Activated gamma-delta T cell treated with anti-CD3 and anti-CD28 coated beads, Interleukin-2, amount 50 U/mL, for 16 hours (primary cell): Measurements from ENCODE around the gene CCDC136.

ENCODE experiments used
- DNase-seq: peaks from one replicate; pipeline ENCODE4 v3.0.0-alpha.2; 2020; ENCODE audit warnings: low read depth

Gene CCDC136

DNA sequence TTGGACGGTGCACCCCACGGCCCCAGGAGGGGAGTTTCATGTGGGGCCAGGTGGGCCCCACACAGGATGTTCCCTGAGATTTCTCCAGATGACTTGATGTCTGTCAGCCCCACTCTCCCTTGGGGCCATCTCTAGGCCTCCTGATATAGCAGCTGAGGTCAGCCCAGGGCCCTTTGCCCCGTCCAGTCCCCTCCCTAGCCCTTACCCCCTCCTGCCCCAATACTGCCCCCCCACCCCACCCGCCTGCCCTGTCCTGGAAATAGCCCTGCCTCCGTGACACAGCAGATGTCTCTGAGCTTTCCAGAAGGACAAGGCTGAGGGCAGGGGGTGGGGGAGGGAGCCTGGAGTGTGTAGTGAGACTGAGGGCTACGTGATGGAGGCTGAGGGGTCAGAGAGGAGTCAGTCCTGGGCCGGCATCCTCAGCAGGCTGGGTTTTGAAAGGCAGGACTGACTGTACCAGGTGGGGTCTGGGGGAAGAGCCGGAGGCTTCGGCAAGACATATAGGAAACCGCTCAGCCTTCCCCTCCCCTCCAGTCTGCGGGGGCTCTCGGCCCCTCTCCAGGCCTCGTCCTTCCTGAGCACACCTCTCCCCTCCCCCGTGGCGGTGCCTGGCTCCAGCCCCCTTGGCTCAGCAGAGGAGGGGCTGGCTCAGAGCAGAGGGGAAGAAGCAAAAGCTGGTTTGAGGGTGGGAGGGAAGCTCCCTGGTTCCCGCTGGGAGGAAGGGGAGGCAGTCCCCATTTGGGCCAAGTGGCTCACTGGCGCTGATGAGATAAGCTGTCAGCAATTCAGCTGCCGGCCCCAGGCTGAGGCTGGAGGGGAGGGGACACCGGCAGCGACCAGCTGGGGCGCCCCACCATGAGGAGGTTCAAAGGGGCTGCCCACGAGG lies 40.5 kb downstream of the CCDC136 start:
- no peak for DNase-seq

DNA sequence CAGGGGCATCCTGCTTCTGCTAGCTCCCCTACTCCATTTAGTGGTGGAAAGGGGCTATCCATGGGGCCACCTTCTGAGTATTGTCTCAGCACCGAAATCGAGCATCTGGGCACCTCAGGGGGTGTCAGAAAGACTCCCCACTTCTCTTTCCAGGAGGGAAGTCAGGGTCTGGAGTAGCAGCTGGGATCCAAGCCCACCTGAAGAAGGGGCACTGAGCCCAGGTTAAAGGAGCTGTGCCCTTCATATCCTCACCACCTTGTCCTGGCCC lies 41.0 kb downstream of the CCDC136 start:
- DNase-seq, result no peak

DNA sequence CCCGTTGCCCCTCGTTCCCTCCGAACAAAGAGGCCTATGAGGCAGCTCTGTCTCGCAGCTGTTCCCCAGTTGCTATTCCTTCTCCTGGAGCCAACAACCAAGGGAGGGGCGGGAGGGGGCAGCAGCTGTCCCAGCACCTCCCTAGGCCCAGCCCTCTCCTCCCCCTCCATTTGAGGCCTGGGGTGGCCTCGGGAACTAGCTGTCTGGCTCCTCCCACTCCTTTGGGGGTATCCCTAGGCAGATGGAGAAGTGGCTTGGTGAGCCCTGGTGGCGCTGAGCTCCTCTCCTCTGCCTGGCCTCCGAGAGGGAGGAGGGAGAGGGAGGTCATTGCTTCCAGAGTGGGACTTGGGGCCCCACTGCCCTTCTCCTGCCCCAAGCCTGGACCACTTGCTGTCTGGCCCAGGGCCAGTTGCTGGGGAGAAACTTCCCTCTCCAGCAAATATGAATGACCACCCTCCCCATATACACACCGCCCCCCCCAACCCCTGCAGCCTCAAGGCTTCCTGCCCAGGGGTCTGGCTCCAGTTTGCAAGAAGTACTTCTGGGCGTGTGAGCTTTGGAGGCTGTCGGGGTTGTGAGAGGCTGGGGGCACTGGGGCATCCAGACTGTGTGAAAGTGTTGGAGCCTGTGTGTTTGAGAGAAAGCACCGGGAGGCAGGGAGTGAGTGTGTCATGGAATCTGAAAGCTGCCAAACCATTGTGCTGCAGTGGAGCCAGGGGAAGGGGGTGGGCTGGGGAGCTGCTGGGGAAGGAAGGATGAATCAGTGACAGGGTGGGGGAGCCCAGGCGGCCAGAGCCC lies 41.6 kb downstream of the CCDC136 start:
- DNase-seq, result no peak

DNA sequence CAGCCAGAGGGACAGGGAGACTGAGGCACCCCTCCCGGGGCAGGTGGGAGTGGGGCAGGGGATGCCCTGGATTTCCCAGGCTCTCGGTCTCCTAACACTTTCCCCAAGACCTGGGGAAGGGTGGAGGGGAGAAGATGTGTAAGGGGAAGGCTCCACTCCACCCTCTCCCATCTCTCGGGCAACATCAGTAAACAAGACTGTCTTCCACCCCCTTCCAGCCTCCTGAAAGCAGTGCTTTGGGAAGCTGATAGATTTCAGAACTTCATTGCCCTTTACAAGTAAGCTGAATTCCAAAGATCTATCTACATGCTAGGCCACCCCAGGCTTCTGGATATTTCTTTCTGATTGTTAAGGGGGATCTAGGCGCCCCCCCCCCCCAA lies 42.2 kb downstream of the CCDC136 start:
- DNase-seq, result no peak

DNA sequence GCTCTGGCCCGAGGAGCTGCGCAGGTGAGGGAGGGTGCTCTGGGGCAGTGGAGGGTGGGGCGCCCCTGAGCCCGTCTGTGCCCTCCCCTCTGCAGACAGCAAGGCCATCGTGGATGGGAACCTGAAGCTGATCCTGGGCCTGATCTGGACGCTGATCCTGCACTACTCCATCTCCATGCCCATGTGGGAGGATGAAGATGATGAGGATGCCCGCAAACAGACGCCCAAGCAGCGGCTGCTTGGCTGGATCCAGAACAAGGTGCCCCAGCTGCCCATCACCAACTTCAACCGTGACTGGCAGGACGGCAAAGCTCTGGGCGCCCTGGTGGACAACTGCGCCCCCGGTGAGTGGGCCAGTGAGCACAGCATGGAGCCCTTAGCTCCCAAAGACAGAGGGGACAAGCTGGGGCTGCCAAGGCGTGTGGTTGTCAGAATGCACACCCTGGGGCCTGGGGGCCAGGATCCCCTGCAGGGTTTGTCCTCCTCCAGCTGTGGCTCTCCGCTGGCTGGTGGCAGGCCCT lies 43.5 kb downstream of the CCDC136 start:
- no peak for DNase-seq

DNA sequence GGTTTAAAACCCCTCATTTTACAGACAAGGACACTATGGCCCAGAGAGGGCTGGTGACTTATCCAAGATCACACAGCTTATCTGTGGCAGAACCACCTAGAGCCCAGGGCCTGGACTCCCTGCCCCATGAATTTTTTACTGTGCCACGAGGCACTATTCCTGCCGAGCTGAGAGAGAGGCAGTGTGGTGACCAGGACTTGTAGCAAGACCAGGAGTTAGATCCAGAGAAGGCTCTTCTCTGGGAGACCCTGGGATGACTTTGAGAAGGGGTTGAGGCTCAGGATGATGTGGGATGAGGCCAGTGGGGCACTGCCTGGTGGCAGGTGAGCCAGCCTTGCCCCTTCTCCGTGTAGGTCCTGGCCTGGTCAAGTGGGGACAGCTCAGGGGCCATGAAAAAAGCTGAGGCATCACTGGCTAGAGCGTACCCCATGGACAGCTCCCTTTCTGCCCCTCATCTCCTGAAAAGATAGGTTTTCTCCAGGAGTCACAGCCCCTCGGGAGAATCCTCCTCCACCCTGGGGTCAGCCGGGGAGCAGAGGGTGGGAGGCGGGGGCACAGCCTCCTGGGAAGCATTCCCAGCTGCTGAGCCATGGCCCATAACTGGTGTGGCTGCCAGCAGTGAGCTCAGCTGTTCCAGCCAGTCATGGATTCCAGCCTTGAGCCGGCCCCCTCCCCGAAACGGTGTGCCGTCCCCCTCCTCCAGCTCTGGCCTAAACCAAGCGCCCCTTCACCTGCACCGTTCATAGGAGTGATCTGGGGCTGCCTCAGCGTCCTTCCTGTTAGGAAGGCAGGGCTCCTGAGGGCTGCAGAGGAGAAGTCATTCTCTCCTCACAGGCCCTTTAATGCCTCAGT lies 44.2 kb downstream of the CCDC136 start:
- DNase-seq, result no peak

DNA sequence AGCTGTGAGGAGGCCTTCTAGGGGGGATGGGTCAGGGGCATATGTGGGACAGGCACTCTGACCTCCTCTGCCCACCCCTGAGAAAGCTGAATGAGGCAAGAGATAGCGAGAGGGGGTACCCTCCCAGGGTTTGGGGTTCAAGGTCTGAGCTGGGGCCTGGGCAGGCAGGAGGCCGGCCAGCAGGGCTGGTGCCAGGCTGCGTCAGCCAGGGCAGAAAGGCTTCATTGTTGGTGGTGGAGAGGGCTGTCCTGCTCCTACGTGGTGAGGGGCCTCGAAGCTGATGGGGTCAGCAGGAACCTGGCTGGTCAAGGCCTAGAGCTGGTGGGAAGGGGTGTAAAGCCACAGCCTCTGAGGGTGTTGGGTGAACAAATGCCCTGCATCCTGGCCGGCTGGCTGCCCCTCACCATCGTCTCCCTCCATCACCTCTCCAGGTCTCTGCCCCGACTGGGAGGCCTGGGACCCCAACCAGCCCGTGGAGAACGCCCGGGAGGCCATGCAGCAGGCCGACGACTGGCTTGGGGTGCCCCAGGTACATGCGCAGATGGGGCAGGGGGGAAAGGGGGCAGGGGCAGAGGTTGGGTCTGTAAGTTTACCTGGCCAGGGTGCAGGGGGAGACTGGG lies 45.1 kb downstream of the CCDC136 start:
- no peak for DNase-seq

DNA sequence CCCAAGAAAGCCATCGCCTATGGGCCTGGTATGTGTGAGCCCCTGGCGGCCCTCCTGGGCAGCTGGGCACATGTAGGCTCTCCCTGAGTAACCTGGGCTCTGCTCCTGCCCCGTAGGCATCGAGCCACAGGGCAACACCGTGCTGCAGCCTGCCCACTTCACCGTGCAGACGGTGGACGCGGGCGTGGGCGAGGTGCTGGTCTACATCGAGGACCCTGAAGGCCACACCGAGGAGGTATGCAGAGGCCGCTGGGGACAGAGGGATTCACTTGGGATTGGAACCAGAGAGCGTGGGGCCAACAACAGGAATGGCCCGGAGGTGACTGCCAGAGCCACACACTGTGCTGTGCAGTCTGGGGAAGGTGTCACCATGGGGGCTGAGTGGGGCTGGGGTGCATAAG lies 45.8 kb downstream of the CCDC136 start:
- DNase-seq, result no peak

DNA sequence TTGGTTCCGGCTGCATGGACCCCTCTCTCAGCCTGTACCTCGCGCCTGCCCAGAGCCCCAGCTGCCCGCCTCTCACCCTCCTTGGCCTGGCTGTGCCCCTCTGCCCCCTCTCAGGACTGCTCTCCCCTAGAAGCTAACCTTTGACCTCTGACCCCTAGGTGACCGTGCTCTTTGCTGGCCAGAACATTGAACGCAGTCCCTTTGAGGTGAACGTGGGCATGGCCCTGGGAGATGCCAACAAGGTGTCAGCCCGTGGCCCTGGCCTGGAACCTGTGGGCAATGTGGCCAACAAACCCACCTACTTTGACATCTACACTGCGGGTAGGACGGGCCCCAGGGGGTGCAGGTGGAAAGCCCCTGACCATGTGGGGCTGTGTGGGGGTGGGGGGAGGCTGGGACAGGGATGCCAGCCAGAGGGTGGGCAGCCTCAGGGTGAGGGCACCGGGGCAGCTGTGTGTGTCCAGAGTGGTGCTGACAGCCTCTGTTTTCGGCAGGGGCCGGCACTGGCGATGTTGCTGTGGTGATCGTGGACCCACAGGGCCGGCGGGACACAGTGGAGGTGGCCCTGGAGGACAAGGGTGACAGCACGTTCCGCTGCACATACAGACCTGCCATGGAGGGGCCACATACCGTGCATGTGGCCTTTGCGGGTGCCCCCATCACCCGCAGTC lies 46.5 kb downstream of the CCDC136 start:
- DNase-seq, result no peak

DNA sequence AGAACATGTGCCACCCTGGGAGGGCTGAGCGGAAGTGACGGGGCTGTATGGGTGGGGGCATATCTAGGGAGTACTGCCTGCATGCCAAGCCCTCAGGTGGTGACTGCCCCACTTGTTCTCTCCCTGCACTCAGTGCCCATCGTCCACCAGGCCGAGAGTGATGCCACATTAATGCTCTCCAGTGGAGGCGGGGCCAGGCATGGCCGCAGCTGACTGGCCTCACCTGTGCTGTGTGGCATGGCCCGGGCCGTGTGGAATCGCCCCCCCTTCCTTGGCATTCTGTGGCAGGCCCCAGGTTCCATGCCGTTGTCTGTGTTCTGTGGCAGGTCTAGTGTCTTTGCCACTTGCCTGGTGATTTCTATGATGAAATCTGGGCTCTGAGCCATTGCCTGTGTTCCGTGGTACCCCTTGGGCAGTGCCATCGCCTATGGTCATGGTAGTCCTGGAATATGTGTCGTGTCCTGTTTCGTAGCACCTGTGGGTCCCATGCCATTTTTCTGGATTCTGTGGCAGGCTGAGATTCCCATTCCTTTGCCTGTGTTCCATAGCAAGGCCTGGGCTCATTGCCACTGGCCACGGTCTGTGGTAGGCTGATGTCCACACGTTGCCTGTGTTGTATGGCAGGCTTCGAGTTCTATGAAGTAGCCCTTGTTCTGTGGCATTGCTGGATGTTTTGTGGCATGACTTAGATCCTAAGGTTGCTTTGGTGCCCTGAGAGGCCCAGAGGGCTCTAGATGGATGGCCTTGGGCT lies 47.4 kb downstream of the CCDC136 start:
- no peak for DNase-seq

DNA sequence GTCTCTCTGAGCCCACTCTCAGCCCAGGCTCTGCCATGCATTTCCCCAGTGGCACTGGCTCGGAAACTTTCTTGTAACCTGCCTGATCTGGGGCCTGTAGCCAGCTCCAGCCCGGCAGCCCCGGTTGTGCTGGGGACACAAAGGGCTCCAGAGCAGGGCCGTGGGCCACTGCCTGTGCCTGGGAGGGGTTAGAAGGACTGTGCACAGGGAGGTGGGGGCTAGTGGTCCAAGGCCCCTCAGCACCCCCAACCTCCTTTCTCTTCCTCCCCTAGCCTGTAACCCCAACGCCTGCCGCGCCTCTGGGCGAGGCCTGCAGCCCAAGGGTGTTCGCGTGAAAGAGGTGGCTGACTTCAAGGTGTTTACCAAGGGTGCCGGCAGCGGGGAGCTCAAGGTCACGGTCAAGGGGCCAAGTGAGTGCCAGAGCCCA lies 48.0 kb downstream of the CCDC136 start:
- no peak for DNase-seq

DNA sequence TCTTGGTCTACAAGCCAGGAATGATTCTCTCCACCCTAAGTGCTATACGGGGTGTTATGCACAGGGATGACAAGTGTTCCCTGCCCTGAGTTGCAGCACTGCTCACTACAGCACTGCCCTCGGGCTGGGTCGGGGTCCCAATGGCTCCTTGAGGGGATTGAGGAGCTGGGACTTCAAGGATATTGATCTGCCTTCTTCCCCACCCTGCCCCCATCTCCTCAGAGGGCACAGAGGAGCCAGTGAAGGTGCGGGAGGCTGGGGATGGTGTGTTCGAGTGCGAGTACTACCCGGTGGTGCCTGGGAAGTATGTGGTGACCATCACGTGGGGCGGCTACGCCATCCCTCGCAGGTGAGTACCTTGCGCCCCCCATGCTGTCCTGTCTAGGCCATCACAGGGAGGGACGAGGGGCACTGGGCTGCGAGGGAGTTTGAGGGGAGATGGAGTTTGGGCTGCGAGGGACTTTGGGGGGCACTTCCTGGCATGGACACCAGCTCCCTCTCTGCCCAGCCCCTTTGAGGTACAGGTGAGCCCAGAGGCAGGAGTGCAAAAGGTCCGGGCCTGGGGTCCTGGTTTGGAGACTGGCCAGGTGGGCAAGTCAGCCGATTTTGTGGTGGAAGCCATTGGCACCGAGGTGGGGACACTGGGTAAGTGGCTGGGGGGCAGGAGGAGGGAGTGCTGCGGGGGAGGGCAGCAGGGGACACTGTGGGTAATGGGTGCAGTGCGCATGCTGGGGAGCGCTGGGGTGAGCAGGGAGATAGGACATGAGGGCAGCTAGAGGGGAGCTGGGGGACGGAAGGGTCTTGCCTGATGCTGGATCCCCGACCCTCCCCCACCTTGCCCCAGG lies 48.8 kb downstream of the CCDC136 start:
- DNase-seq, result no peak

DNA sequence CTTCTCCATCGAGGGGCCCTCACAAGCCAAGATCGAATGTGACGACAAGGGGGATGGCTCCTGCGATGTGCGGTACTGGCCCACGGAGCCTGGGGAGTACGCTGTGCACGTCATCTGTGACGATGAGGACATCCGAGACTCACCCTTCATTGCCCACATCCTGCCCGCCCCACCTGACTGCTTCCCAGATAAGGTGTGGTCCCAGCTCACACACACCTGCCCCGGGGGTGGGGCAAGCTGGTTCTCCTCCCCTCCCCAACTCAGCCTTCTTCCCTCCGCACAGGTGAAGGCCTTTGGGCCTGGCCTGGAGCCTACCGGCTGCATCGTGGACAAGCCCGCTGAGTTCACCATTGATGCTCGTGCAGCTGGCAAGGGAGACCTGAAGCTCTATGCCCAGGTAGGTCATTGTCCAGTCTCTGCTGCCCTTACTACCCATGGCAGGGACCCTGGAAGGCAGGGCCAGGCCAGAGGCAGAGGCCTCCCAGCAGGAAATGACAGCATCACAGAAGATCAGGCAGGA lies 49.5 kb downstream of the CCDC136 start:
- no peak for DNase-seq

DNA sequence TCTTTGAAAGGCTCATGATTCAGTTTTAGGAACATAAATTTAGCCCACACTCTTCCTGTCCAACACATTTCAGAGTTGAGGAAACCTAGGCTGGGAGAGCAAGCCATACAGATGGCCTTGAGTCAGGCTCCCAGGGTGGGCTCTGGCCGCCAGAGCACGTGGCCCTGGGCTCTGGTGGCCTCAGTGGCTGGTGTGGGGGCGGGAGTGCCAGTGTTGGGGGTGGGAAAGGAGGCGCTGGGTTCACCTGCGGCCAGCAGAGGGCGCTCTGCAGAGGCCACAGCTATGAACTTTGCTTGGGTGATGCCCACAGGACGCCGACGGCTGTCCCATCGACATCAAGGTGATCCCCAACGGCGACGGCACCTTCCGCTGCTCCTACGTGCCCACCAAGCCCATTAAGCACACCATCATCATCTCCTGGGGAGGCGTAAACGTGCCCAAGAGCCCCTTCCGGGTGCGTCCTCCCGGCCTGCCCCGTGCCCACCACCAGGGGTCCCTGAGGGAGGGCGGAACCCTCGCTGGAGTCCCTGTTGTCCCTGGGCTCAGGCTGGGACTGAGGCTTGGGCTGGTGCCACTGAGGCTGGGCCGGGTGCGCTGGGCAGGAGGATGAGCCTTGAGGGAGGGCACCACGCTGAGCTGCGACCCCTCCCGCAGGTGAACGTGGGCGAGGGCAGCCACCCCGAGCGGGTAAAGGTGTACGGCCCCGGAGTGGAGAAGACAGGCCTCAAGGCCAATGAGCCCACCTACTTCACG lies 50.3 kb downstream of the CCDC136 start:
- DNase-seq, result peak; percentile 32

DNA sequence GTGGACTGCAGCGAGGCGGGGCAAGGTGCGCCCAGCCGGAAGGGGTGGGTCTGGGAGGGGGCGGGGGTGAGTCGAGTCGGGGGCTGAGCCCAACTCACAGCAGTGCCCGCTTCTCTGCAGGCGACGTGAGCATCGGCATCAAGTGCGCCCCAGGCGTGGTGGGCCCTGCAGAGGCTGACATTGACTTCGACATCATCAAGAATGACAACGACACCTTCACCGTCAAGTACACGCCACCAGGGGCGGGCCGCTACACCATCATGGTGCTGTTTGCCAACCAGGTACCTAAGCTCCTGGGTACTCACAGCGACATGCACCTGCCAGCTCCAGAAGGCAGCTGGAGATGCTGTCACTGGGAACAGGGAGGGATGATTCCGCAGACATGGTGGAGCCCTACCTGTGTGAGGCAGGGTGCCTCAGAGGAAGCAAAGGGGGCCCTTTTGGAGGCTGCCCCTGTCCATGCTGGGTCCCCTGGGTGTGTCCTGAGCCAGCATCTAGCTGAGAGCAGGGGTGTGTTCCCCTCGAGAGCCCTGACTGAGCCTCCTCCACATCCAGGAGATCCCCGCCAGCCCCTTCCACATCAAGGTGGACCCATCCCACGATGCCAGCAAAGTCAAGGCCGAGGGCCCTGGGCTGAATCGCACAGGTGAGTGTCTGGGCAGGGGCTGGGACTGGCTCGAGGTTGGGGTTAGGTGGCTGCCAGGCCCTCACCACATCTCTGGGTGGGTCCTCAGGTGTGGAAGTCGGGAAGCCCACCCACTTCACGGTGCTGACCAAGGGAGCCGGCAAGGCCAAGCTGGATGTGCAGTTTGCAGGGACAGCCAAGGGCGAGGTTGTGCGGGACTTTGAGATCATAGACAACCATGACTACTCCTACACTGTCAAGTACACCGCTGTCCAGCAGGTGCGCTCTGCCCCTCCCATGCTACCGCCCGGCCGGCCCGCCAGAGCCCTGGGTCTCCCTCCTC lies 51.2 kb downstream of the CCDC136 start:
- DNase-seq, result no peak

DNA sequence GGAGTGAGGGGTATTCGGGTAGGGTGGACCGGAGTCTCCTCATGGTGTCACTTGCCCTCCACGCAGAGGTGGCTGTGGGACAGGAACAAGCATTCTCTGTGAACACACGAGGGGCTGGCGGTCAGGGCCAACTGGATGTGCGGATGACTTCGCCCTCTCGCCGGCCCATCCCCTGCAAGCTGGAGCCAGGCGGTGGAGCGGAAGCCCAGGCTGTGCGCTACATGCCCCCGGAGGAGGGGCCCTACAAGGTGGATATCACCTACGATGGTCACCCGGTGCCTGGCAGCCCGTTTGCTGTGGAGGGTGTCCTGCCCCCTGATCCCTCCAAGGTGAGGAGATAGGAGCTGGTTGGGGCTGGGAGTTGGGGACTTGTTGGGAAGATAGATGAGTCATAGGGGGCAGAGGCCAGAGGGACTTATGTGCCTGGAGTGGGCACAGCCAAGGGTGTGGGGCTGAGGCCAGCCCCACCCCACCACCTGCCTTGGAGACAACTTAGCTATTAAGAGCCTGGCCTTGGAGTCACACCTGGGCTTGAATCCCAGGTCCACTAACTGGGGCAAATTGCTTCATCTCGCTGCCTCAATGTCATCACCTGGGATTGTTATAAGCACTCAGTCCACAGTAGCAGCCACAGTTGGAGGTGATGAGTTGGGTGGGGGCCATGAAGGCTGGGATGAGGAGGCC lies 52.3 kb downstream of the CCDC136 start:
- DNase-seq, result no peak

DNA sequence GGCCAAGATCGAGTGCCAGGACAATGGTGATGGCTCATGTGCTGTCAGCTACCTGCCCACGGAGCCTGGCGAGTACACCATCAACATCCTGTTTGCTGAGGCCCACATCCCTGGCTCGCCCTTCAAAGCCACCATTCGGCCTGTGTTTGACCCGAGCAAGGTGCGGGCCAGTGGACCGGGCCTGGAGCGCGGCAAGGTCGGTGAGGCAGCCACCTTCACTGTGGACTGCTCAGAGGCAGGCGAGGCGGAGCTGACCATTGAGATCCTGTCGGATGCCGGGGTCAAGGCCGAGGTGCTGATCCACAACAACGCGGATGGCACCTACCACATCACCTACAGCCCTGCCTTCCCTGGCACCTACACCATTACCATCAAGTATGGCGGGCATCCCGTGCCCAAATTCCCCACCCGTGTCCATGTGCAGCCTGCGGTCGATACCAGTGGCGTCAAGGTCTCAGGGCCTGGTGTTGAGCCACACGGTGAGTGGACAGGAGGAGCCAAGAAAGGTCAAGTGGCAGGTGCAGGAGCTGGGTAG lies 53.1 kb downstream of the CCDC136 start:
- DNase-seq, result no peak
